Renal pelvis (tissue), 4 donors: Measurements from ENCODE around the gene USP44. TPM values are rescaled to one million over a fixed set of nuclear protein-coding genes. Genes with fewer than 3 reads are reported as not detected.
"Not testable (repeated sequence)": the region's sequence is repeated elsewhere in the genome, so short reads cannot be mapped to it uniquely, and the experiment has no call there.

Source experiments
- DNase-seq: peaks from one replicate; pipeline ENCODE4 v3.0.0-alpha.2; 2013
- polyA plus RNA-seq, 3 donors: library from polyadenylated mRNA; unstranded; fragments of 120-200 nt; gene quantifications; one replicate each; pipeline ENCODE4 v1.2.1, GENCODE V29; 2013; ENCODE audit not compliant: insufficient read length in 3 of 3

Gene USP44
- polyA plus RNA-seq, 3 donors, result 1.4 to 2.9 (median 2.2) TPM

GRCh38 chr12:95509300-95509699, 42.0 kb downstream of the USP44 start:
- DNase-seq, result no peak

GRCh38 chr12:95506707-95507523, 44.4 kb downstream of the USP44 start:
- no peak for DNase-seq

GRCh38 chr12:95505039-95505438, 46.2 kb downstream of the USP44 start:
- DNase-seq, result no peak

- no peak for DNase-seq
Measured at GRCh38 chr12:95504140-95504539, 47.1 kb downstream of the USP44 start.

- DNase-seq, result no peak
Measured at GRCh38 chr12:95499772-95500171, 51.5 kb downstream of the USP44 start.

- no peak for DNase-seq
Measured at GRCh38 chr12:95498968-95499367, 52.3 kb downstream of the USP44 start.

- DNase-seq, result no peak
Measured at GRCh38 chr12:95497031-95497430, 54.2 kb downstream of the USP44 start.

GRCh38 chr12:95495433-95495832, 55.8 kb downstream of the USP44 start:
- no peak for DNase-seq

GRCh38 chr12:95494888-95495287, 56.4 kb downstream of the USP44 start:
- DNase-seq, result no peak

- DNase-seq, result no peak
Measured at GRCh38 chr12:95492462-95492861, 58.8 kb downstream of the USP44 start.

- no peak for DNase-seq
Measured at GRCh38 chr12:95487024-95487423, 64.3 kb downstream of the USP44 start.

GRCh38 chr12:95484524-95484923, 66.8 kb downstream of the USP44 start:
- no peak for DNase-seq

GRCh38 chr12:95482564-95482963, 68.7 kb downstream of the USP44 start:
- not testable (repeated sequence) for DNase-seq

- DNase-seq, result no peak
Measured at GRCh38 chr12:95481888-95482287, 69.4 kb downstream of the USP44 start.

GRCh38 chr12:95481072-95481471, 70.2 kb downstream of the USP44 start:
- DNase-seq, result no peak

- no peak for DNase-seq
Measured at GRCh38 chr12:95480230-95480629, 71.0 kb downstream of the USP44 start.

GRCh38 chr12:95474660-95474958, 76.7 kb downstream of the USP44 start:
- DNase-seq, result no peak

- DNase-seq, result peak; percentile 96
Measured at GRCh38 chr12:95473884-95474659, 77.2 kb downstream of the USP44 start, which contains the start of gene METAP2. TSS of gene METAP2 (plus strand) at chr12:95474152. CDS start at chr12:95474180, 28 bp downstream.

- DNase-seq, result peak; percentile 61
Measured at GRCh38 chr12:95473231-95473883, 77.9 kb downstream of the USP44 start.

GRCh38 chr12:95470300-95470699, 81.0 kb downstream of the USP44 start:
- DNase-seq, result no peak
